H1 (cell line): ENCODE measurements around the gene IL12RB2. TPM values are rescaled to one million over a fixed set of nuclear protein-coding genes. Genes with fewer than 3 reads are reported as not detected.

Experiments
- CTCF ChIA-PET: fragments of 300-600 bp; sonication (Branson Sonifier 250); formaldehyde crosslinking; loops from one replicate; lab custom pipeline; 2021; ENCODE audit not compliant: partially characterized antibody; lab: Charles Lee
- POLR2A ChIA-PET: fragments of 300-600 bp; sonication (Branson Sonifier 250); formaldehyde crosslinking; loops from one replicate; lab custom pipeline; 2021; ENCODE audit warnings: inconsistent platforms; ENCODE audit not compliant: partially characterized antibody; lab: Charles Lee
- DNase-seq, 2 experiments: peaks; one replicate each; pipeline versions ENCODE4 v3.0.0 to v3.0.0-alpha.2; 2010 to 2022; ENCODE audit warnings: low spot score in 2 of 2, low read depth in 1 of 2, mixed read lengths in 1 of 2
- FAIRE-seq: peaks from 2 replicates; lab custom pipeline; 2011; peaks lifted over from hg19 to GRCh38; lab: Jason Lieb, UNC
- H2AFZ ChIP-seq: 2 replicates; pipeline ENCODE4 v1.8.1; 2012; ENCODE audit warnings: low read length, inconsistent platforms
- H2AK5ac ChIP-seq: 2 replicates; pipeline ENCODE4 v1.6.1; 2013; ENCODE audit warnings: low read depth, low read length
- H2BK120ac ChIP-seq: replicated peaks from 2 replicates; pipeline ENCODE3; 2013; ENCODE audit warnings: low read depth, low read length, inconsistent platforms
- H2BK12ac ChIP-seq: 2 replicates; pipeline ENCODE4 v1.6.1; 2013; ENCODE audit warnings: low read depth, low read length
- H2BK15ac ChIP-seq: 2 replicates; pipeline ENCODE4 v1.6.1; 2013; ENCODE audit warnings: low read length
- H2BK20ac ChIP-seq: 2 replicates; pipeline ENCODE4 v1.6.1; 2013; ENCODE audit warnings: low read length
- H2BK5ac ChIP-seq: 2 replicates; pipeline ENCODE4 v1.6.1; 2013; ENCODE audit warnings: low read depth, low read length
- H3K14ac ChIP-seq: 2 replicates; pipeline ENCODE4 v1.6.1; 2013; ENCODE audit warnings: inconsistent platforms; ENCODE audit not compliant: insufficient read length
- H3K18ac ChIP-seq: 2 replicates; pipeline ENCODE4 v1.6.1; 2013; ENCODE audit warnings: low read length; ENCODE audit errors: extremely low read depth
- H3K23ac ChIP-seq: 2 replicates; pipeline ENCODE4 v1.6.1; 2013; ENCODE audit warnings: inconsistent platforms; ENCODE audit not compliant: insufficient read length
- H3K23me2 ChIP-seq: 2 replicates; pipeline ENCODE4 v1.6.1; 2013; ENCODE audit warnings: low read depth, low read length
- H3K27ac ChIP-seq: 2 replicates; pipeline ENCODE4 v1.6.1; 2011; ENCODE audit warnings: low read depth, low read length, inconsistent platforms
- H3K27me3 ChIP-seq, 4 experiments: replicated peaks in 1 of 4; 1 replicate in 1 of 4; 2 replicates in 3 of 4; pipeline versions ENCODE4 v1.6.1 to v1.8.1; 2011 to 2013; ENCODE audit warnings: low read length in 3 of 4, mild to moderate bottlenecking in 3 of 4, inconsistent platforms in 2 of 4, mixed read lengths in 2 of 4, moderate library complexity in 1 of 4; ENCODE audit not compliant: control insufficient read depth in 3 of 4, insufficient read depth in 3 of 4; ENCODE audit errors: extremely low read depth in 1 of 4
- H3K36me3 ChIP-seq, 4 experiments: 2 replicates each; pipeline versions ENCODE4 v1.6.1 to v1.8.1; 2011 to 2013; ENCODE audit warnings: mild to moderate bottlenecking in 4 of 4, low read length in 3 of 4, moderate library complexity in 2 of 4, control low read depth in 1 of 4, inconsistent platforms in 1 of 4; ENCODE audit not compliant: insufficient read depth in 4 of 4, control insufficient read depth in 2 of 4
- H3K4ac ChIP-seq: replicated peaks from 2 replicates; pipeline ENCODE3; 2013; ENCODE audit warnings: low read length, low read depth, mixed read lengths, inconsistent platforms; ENCODE audit not compliant: insufficient read length
- H3K4me1 ChIP-seq, 4 experiments: replicated peaks in 1 of 4; 1 replicate in 1 of 4; 2 replicates in 3 of 4; pipeline versions ENCODE4 v1.6.1 to v1.8.1; 2011 to 2013; ENCODE audit warnings: low read length in 3 of 4, inconsistent platforms in 2 of 4, mixed read lengths in 1 of 4; ENCODE audit not compliant: insufficient read depth in 4 of 4, control insufficient read depth in 3 of 4
- H3K4me2 ChIP-seq, 2 experiments: 2 replicates each; pipeline versions ENCODE4 v1.6.1 to v1.8.1; 2011 to 2013; ENCODE audit warnings: low read depth in 2 of 2, low read length in 2 of 2, control low read depth in 1 of 2, inconsistent platforms in 1 of 2, mild to moderate bottlenecking in 1 of 2; ENCODE audit not compliant: insufficient read depth in 1 of 2
- H3K4me3 ChIP-seq, 4 experiments: fragments of 200-600, 300-600 bp in 1 of 4; sonication (generic), shearing (Covaris generic), sonication (Bioruptor Twin) in 1 of 4; 2 replicates each; pipeline versions ENCODE4 v1.5.1 to v1.8.1; 2011 to 2016; ENCODE audit warnings: low read length in 4 of 4, low read depth in 3 of 4, control low read depth in 2 of 4, inconsistent platforms in 2 of 4, mild to moderate bottlenecking in 2 of 4, mixed read lengths in 1 of 4, moderate library complexity in 1 of 4; ENCODE audit not compliant: insufficient read depth in 2 of 4; ENCODE audit errors: extremely low read depth in 1 of 4
- H3K56ac ChIP-seq: replicated peaks from 2 replicates; pipeline ENCODE3; 2013; ENCODE audit warnings: low read depth, mild to moderate bottlenecking, mixed read lengths, low read length, inconsistent platforms; ENCODE audit not compliant: insufficient read length
- H3K79me1 ChIP-seq: 2 replicates; pipeline ENCODE4 v1.6.1; 2013; ENCODE audit warnings: low read depth, low read length, control low read depth
- H3K79me2 ChIP-seq, 2 experiments: 2 replicates each; pipeline versions ENCODE4 v1.6.1 to v1.8.1; 2012 to 2013; ENCODE audit warnings: low read length in 2 of 2, mild to moderate bottlenecking in 2 of 2, inconsistent platforms in 1 of 2; ENCODE audit not compliant: insufficient read depth in 2 of 2, control insufficient read depth in 1 of 2
- H3K9ac ChIP-seq, 4 experiments: replicated peaks in 1 of 4; 1 replicate in 1 of 4; 2 replicates in 3 of 4; pipeline versions ENCODE4 v1.6.1 to v1.8.1; 2011 to 2013; ENCODE audit warnings: low read depth in 3 of 4, low read length in 3 of 4, control low read depth in 2 of 4, mild to moderate bottlenecking in 2 of 4, moderate library complexity in 2 of 4, inconsistent platforms in 1 of 4; ENCODE audit errors: extremely low read depth in 1 of 4
- H3K9me3 ChIP-seq, 2 experiments: 2 replicates each; pipeline versions ENCODE4 v1.6.1 to v1.8.1; 2012 to 2013; ENCODE audit warnings: mild to moderate bottlenecking in 2 of 2, moderate library complexity in 2 of 2, control low read depth in 1 of 2, inconsistent platforms in 1 of 2, low read depth in 1 of 2, low read length in 1 of 2, mixed read lengths in 1 of 2; ENCODE audit not compliant: insufficient read depth in 2 of 2
- H4K20me1 ChIP-seq, 2 experiments: replicated peaks in 1 of 2; 2 replicates each; pipeline versions ENCODE3 to v1.8.1; 2011 to 2013; ENCODE audit warnings: inconsistent platforms in 2 of 2, low read length in 2 of 2, mild to moderate bottlenecking in 1 of 2; ENCODE audit not compliant: insufficient read depth in 2 of 2, control insufficient read depth in 1 of 2
- H4K5ac ChIP-seq: 2 replicates; pipeline ENCODE4 v1.6.1; 2013; ENCODE audit warnings: low read length, low read depth, mixed read lengths, inconsistent platforms; ENCODE audit not compliant: insufficient read length
- H4K8ac ChIP-seq: 2 replicates; pipeline ENCODE4 v1.8.0; 2013; ENCODE audit warnings: mild to moderate bottlenecking, moderate library complexity, low read length, inconsistent platforms; ENCODE audit not compliant: insufficient read depth; ENCODE audit errors: extremely low read depth
- H4K91ac ChIP-seq: replicated peaks from 2 replicates; pipeline ENCODE3; 2013; ENCODE audit warnings: low read length, mixed read lengths, inconsistent platforms; ENCODE audit not compliant: insufficient read length
- NANOG ChIP-seq: IDR thresholded peaks from 2 replicates; pipeline ENCODE4 v1.6.1; 2011; ENCODE audit warnings: low read length, low read depth, mild to moderate bottlenecking, inconsistent platforms; ENCODE audit not compliant: insufficient read depth, poor library complexity, severe bottlenecking
- TAF7 ChIP-seq: optimal IDR thresholded peaks from 2 replicates; pipeline ENCODE3; 2011; ENCODE audit warnings: low read depth, mild to moderate bottlenecking, inconsistent platforms, low read length, moderate library complexity, borderline replicate concordance
- WGBS, 2 experiments: shearing (Covaris generic) in 1 of 2; methylation state at CpG; one replicate each; pipeline versions ENCODE4 v1.1.6 to v1.1.7; 2013 to 2015; ENCODE audit warnings: low lambda C conversion rate in 2 of 2, mixed read lengths in 2 of 2, inconsistent platforms in 1 of 2, low coverage in 1 of 2, missing lambda C conversion rate in 1 of 2; ENCODE audit not compliant: insufficient replicate concordance in 2 of 2, insufficient coverage in 1 of 2, insufficient read length in 1 of 2; ENCODE audit errors: extremely low coverage in 1 of 2, missing lambda C conversion rate in 1 of 2; 5-methylcytosine and 5-hydroxymethylcytosine counted together
- polyA plus RNA-seq, 7 experiments: library from polyadenylated mRNA; depleted of rRNA in 3 of 7; stranded (reverse) in 5 of 7; unstranded in 2 of 7; fragments of >200 nt in 5 of 7; fragments of 200-250 nt in 2 of 7; gene quantifications; 1 replicate in 5 of 7; 2 replicates in 1 of 7; 4 replicates in 1 of 7; pipeline versions ENCODE4 v1.2.1 to v1.2.3, GENCODE V29; 2011 to 2013; ENCODE audit warnings: missing spikeins in 2 of 7, mixed read lengths in 2 of 7
- total RNA-seq: library from RNA; stranded (reverse); fragmentation: NEBNext Ultra II Directional; extraction: Animal tissue kit (Norgen Biotek cat#: 25700); gene quantifications from 2 replicates; pipeline ENCODE4 v1.2.1, GENCODE V29; 2021

The IL12RB2 gene
- total and polyA plus RNA-seq, 2 of the 8 experiments (the other 6 are each of a cell fraction or from before 2014, with no cell fraction given) = 1.4 TPM

DNA sequence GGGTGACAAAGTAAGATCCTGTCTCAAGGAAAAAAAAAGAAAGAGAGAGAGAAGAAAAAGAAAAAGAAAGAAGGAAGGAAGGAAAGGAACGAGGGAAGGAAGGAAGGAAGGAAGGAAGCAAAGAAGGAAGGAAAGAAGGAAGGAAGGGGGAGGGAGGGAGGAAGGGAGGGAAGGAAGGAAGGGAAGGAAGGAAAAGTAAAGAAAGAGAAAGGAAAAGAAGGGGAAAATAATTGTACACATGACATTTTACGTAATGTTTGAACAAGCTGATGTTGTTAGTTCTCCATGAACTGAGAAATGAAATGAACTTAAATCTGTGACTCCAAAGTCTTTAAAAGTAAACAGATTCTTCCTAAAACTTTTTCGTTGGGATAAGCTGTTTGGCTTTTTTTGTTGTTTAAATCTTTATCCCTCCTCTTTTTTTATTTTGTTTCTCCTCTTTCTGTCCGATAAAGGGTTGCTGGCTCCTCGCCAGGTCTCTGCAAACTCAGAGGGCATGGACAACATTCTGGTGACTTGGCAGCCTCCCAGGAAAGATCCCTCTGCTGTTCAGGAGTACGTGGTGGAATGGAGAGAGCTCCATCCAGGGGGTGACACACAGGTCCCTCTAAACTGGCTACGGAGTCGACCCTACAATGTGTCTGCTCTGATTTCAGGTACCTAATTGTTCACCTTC, 59.8 kb downstream of the IL12RB2 start:
- Histone ChIP-seq H3K23me2 (no peaks in the 10 kb centered on the region), H4K5ac (no peak overlapping the region), H3K9ac (no peak overlapping the region), H3K36me3 (no peaks in the 10 kb centered on the region), H2BK120ac (no peak overlapping the region), H3K23ac (no peak overlapping the region), H3K9me3 (no peaks in the 10 kb centered on the region), H3K18ac (no peak overlapping the region), H3K79me1 (no peaks in the 10 kb centered on the region), H2BK15ac (no peak overlapping the region), H3K4me2 (no peak overlapping the region), H3K79me2 (no peaks in the 10 kb centered on the region), H4K8ac (no peak overlapping the region), H3K4ac (no peak overlapping the region), H3K14ac (no peak overlapping the region), H3K4me3 (no peak overlapping the region), H2BK12ac (no peak overlapping the region), H2BK5ac (no peak overlapping the region), H3K27ac (no peak overlapping the region), H3K56ac (no peak overlapping the region), H4K20me1 (no peaks in the 10 kb centered on the region), H2BK20ac (no peak overlapping the region), H3K4me1 (peaks cover 0 to 3% (median 1%) of the 10 kb centered on the region in 4 experiments; a peak in 2 of 7 replicates), H4K91ac (no peak overlapping the region), H2AFZ (no peak overlapping the region), H2AK5ac (no peak overlapping the region), H3K27me3 (no peaks in the 10 kb centered on the region)
- POLR2A ChIA-PET = interaction anchor here (1.1 kb wide), 1 partner anchor 39 kb away, joined by 5 read pairs; no protein-coding TSS in a partner anchor
- DNase-seq (no peak), FAIRE-seq (no peak)
- 83% methylated on average over 7 of the region's 8 CpGs; no CpG with 5 or more reads in 1 of the 2 experiments for WGBS, 2 experiments
- CTCF ChIA-PET = interaction anchor here (1.4 kb wide), 2 partner anchors 20 to 24 kb away, joined by 3 to 7 read pairs; no protein-coding TSS in a partner anchor
- TF ChIP-seq NANOG (no peak), TAF7 (no peak)
